OCI-LY7 (cell line): ENCODE measurements around the gene SMOC1. TPM values are rescaled to one million over a fixed set of nuclear protein-coding genes. Genes with fewer than 3 reads are reported as not detected.

ENCODE experiments used
- BruUV-seq: library from RNA; stranded (reverse); fragments of 400-500 nt; replicated peaks from 2 replicates; lab custom pipeline; 2021; lab: Mats Ljungman, UMichigan
- CTCF ChIA-PET: fragments of 300-600 bp; sonication (Branson Sonifier 250); formaldehyde crosslinking; loops from one replicate; lab custom pipeline; 2022; ENCODE audit warnings: antibody characterized with exemption; ENCODE audit not compliant: unreplicated experiment; lab: Charles Lee
- POLR2A ChIA-PET: fragments of 300-600 bp; sonication (Branson Sonifier 250); formaldehyde crosslinking; loops from one replicate; lab custom pipeline; 2022; ENCODE audit warnings: antibody characterized with exemption; lab: Charles Lee
- DNase-seq: peaks from one replicate; pipeline ENCODE4 v3.0.0-alpha.2; 2015; ENCODE audit warnings: low spot score
- H2AFZ ChIP-seq: fragments of 200-600 bp; sonication (generic), shearing (Covaris generic); 2 replicates; pipeline ENCODE4 v1.6.1; 2014; ENCODE audit warnings: mild to moderate bottlenecking, antibody characterized with exemption, low read length, moderate library complexity
- H3K27ac ChIP-seq: fragments of 200-600 bp; sonication (generic); 2 replicates; pipeline ENCODE4 v1.5.1; 2014; ENCODE audit warnings: mixed run types, low read depth, mild to moderate bottlenecking, moderate library complexity, low read length, inconsistent platforms; ENCODE audit not compliant: poor library complexity, severe bottlenecking
- H3K36me3 ChIP-seq: fragments of 200-600 bp; sonication (generic); 2 replicates; pipeline ENCODE4 v1.6.1; 2014; ENCODE audit warnings: mild to moderate bottlenecking, antibody characterized with exemption, low read length, moderate library complexity, mixed read lengths; ENCODE audit not compliant: insufficient read depth
- H3K4me1 ChIP-seq: fragments of 200-600 bp; sonication (generic); 2 replicates; pipeline ENCODE4 v1.5.1; 2014; ENCODE audit warnings: mild to moderate bottlenecking, low read length; ENCODE audit not compliant: insufficient read depth, poor library complexity, severe bottlenecking
- H3K4me2 ChIP-seq: fragments of 200-600 bp; sonication (generic); 2 replicates; pipeline ENCODE4 v1.6.1; 2014; ENCODE audit warnings: mild to moderate bottlenecking, low read length
- H3K4me3 ChIP-seq: fragments of 200-600 bp; sonication (generic); 2 replicates; pipeline ENCODE4 v1.5.1; 2014; ENCODE audit warnings: mild to moderate bottlenecking, low read depth, low read length; ENCODE audit not compliant: poor library complexity, severe bottlenecking
- H3K79me2 ChIP-seq: fragments of 200-600 bp; sonication (generic); 2 replicates; pipeline ENCODE4 v1.6.1; 2016; ENCODE audit warnings: low read depth, mild to moderate bottlenecking, low read length, moderate library complexity, mixed read lengths; ENCODE audit not compliant: insufficient read depth
- H3K9me2 ChIP-seq: fragments of 200-600 bp; sonication (generic); 2 replicates; pipeline ENCODE4 v1.6.1; 2016; ENCODE audit warnings: mild to moderate bottlenecking, low read length, mixed read lengths; ENCODE audit not compliant: insufficient read depth
- H3K9me3 ChIP-seq: fragments of 200-600 bp; sonication (generic); 2 replicates; pipeline ENCODE4 v1.6.1; 2014; ENCODE audit warnings: mild to moderate bottlenecking, mixed run types, low read length, mixed read lengths
- H4K20me1 ChIP-seq: fragments of 200-600 bp; sonication (generic); 2 replicates; pipeline ENCODE4 v1.6.1; 2014; ENCODE audit warnings: mild to moderate bottlenecking, antibody characterized with exemption, low read length, moderate library complexity, mixed read lengths; ENCODE audit not compliant: insufficient read depth
- EZH2phosphoT487 ChIP-seq: fragments of 200-600 bp; sonication (generic); IDR thresholded peaks from 2 replicates; pipeline ENCODE4 v1.6.1; 2018; ENCODE audit warnings: low read depth, borderline replicate concordance, mild to moderate bottlenecking, mixed run types, antibody characterized with exemption, low read length, moderate library complexity, mixed read lengths
- intact Hi-C: fragments of 100-400 bp; cut with micrococcal nuclease; formaldehyde crosslinking; loops from one replicate; pipeline ENCODE4 v1.10.0; 2022; ENCODE audit not compliant: unreplicated experiment
- total RNA-seq, 2 experiments: library from RNA; depleted of rRNA in 1 of 2; stranded (reverse); fragments of >200 nt in 1 of 2; shearing (Covaris generic) in 1 of 2; gene quantifications; 2 replicates each; pipeline ENCODE4 v1.2.3, GENCODE V29; 2014 to 2022
- TF ChIP-seq, protein P1 (sequence below): fragments of 200-600 bp; sonication (generic); conservative IDR thresholded peaks from 2 replicates; pipeline ENCODE4 v1.5.1; 2014; ENCODE audit warnings: mild to moderate bottlenecking, antibody characterized with exemption, low read length, moderate library complexity, mixed read lengths

SMOC1 gene
- total RNA-seq, 2 experiments from 2014 or later, result not detected

DNA sequence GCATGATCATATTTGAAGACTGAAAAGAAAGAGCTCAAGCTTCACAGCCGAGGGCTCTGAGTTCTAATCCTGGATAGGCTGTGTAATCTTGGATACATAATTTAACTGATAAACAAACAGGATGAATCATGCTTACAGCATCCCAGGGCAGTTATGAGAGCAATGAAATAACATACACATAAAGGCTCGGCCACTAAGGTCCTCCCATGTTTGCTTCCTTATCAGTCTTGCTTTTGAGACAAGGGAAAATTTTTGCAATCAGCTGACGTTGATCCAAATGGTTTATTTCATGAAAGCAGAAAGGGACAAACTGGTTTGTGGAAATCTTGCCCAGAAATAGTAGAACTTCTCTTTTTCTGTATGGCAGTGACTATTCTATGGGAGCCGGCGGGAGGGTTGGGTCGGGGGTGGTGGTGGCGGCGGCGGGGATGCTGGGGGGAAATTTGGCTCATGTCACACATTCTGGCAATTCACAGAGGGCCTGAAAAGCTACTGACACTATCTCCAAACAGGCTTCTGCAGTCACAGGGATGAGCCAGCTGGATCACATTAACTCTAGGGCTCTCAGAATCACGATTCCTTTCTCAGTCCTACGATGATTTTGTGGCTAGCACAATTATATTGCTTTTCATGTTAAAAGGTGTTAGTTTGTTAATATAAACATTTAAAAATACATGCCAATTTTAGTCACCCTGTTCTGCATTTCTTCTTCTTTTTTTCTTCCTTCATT, 185.1 kb downstream of the SMOC1 start:
- H2AFZ ChIP-seq, result no peak overlapping the region
- DNase-seq, result no peak
- no peaks in the 10 kb centered on the region for H3K36me3 ChIP-seq
- no peaks in the 10 kb centered on the region for H3K9me2 ChIP-seq
- H3K4me2 ChIP-seq, result no peak overlapping the region
- no peaks in the 10 kb centered on the region for H3K4me1 ChIP-seq
- ChIA-PET CTCF (no interaction called here), POLR2A (interaction anchor here (0.6 to 1.1 kb wide), 2 partner anchors 12 to 58 kb away, joined by 3 read pairs; no protein-coding TSS in a partner anchor)
- no peaks in the 10 kb centered on the region for H3K9me3 ChIP-seq
- no peaks in the 10 kb centered on the region for H4K20me1 ChIP-seq
- H3K27ac ChIP-seq, result no peak overlapping the region
- no peak overlapping the region for H3K4me3 ChIP-seq
- TF ChIP-seq, protein P1, sequence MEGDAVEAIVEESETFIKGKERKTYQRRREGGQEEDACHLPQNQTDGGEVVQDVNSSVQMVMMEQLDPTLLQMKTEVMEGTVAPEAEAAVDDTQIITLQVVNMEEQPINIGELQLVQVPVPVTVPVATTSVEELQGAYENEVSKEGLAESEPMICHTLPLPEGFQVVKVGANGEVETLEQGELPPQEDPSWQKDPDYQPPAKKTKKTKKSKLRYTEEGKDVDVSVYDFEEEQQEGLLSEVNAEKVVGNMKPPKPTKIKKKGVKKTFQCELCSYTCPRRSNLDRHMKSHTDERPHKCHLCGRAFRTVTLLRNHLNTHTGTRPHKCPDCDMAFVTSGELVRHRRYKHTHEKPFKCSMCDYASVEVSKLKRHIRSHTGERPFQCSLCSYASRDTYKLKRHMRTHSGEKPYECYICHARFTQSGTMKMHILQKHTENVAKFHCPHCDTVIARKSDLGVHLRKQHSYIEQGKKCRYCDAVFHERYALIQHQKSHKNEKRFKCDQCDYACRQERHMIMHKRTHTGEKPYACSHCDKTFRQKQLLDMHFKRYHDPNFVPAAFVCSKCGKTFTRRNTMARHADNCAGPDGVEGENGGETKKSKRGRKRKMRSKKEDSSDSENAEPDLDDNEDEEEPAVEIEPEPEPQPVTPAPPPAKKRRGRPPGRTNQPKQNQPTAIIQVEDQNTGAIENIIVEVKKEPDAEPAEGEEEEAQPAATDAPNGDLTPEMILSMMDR, result no peak
- TF ChIP-seq EZH2phosphoT487, result no peak
- H3K79me2 ChIP-seq, result no peaks in the 10 kb centered on the region
- no TSS peak for BruUV-seq
- intact Hi-C loops, result no loop called here

DNA sequence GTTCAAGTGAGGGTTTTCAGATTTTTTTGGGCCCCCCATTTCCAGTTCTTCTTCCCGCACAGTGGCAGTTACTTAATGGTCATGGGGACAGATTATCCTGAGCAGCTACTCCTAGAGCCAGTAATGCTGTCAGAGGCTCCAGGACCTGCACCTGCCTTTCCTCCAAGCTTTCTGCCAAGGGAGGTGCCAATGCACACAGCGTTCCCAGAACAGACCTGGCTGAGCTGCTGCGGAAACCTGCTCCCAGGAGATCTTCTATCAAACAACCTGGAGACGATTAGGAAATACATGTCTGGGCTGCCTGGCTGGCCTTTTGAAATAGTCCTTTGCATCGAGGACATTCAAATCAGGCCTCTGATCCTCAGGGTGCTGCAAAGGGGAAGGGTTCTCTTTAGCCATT, 188.6 kb downstream of the SMOC1 start:
- BruUV-seq, result no TSS peak

More for the DNA sequence above, 188.6 kb downstream of the SMOC1 start:
- H3K4me1 ChIP-seq, result no peaks in the 10 kb centered on the region
- H3K36me3 ChIP-seq, result no peaks in the 10 kb centered on the region
- POLR2A ChIA-PET, result no interaction called here
- CTCF ChIA-PET, result no interaction called here
- no peaks in the 10 kb centered on the region for H4K20me1 ChIP-seq
- intact Hi-C loops, result no loop called here
- H3K27ac ChIP-seq, result no peak overlapping the region
- TF ChIP-seq, protein P1, result no peak
- no peak for TF ChIP-seq EZH2phosphoT487
- H3K9me3 ChIP-seq, result no peaks in the 10 kb centered on the region
- H3K79me2 ChIP-seq, result no peaks in the 10 kb centered on the region
- no peak overlapping the region for H3K4me2 ChIP-seq
- H3K4me3 ChIP-seq, result no peak overlapping the region
- H3K9me2 ChIP-seq, result no peaks in the 10 kb centered on the region
- no peak for DNase-seq
- no peak overlapping the region for H2AFZ ChIP-seq
